GM21447 (cell line): ENCODE data around the gene SH3D21.
A peak's percentile ranks its signal among the peaks of the same experiment; 100 is the strongest.

Experiments
- ATAC-seq: cut with Tn5 transposase; IDR thresholded peaks from one replicate; pipeline ENCODE4 v1.9.1; 2021; ENCODE audit not compliant: unreplicated experiment

The SH3D21 gene

GRCh38 chr1:36328713-36329112 lies 22.5 kb downstream of the SH3D21 start:
- ATAC-seq: no peak

GRCh38 chr1:36329817-36330216 lies 23.6 kb downstream of the SH3D21 start:
- ATAC-seq: no peak

GRCh38 chr1:36330940-36331339 lies 24.8 kb downstream of the SH3D21 start:
- ATAC-seq: no peak

GRCh38 chr1:36337830-36338229 lies 31.7 kb downstream of the SH3D21 start:
- ATAC-seq: no peak

GRCh38 chr1:36339215-36339614 lies 33.0 kb downstream of the SH3D21 start:
- ATAC-seq: no peak

GRCh38 chr1:36339615-36340014 lies 33.4 kb downstream of the SH3D21 start:
- no peak for ATAC-seq

GRCh38 chr1:36341626-36342320 lies 35.6 kb downstream of the SH3D21 start:
- no peak for ATAC-seq

- no peak for ATAC-seq
Measured at GRCh38 chr1:36342426-36343185, 36.4 kb downstream of the SH3D21 start.

GRCh38 chr1:36343651-36344394 lies 37.7 kb downstream of the SH3D21 start:
- ATAC-seq: no peak

GRCh38 chr1:36344395-36344680 lies 38.2 kb downstream of the SH3D21 start:
- ATAC-seq: no peak

- no peak for ATAC-seq
Measured at GRCh38 chr1:36345353-36345752, 39.2 kb downstream of the SH3D21 start.

- no peak for ATAC-seq
Measured at GRCh38 chr1:36346741-36347370, 40.7 kb downstream of the SH3D21 start.

- ATAC-seq: peak; percentile 81
Measured at GRCh38 chr1:36349241-36349671, 43.1 kb downstream of the SH3D21 start.

GRCh38 chr1:36349839-36350238 lies 43.7 kb downstream of the SH3D21 start:
- ATAC-seq: no peak

GRCh38 chr1:36350659-36351226 lies 44.6 kb downstream of the SH3D21 start:
- no peak for ATAC-seq

- ATAC-seq: no peak
Measured at GRCh38 chr1:36351227-36351977, 45.2 kb downstream of the SH3D21 start.

GRCh38 chr1:36352125-36352909 lies 46.1 kb downstream of the SH3D21 start:
- no peak for ATAC-seq

- ATAC-seq: no peak
Measured at GRCh38 chr1:36352910-36353878, 47.0 kb downstream of the SH3D21 start.

- ATAC-seq: no peak
Measured at GRCh38 chr1:36354486-36354885, 48.3 kb downstream of the SH3D21 start.
